C4-2B (cell line): ENCODE data around the gene TYMP.

Experiments used
- CTCF ChIP-seq: fragments of 450-650 bp; conservative IDR thresholded peaks from 2 replicates; pipeline ENCODE4 v1.5.1; 2017; ENCODE audit warnings: mild to moderate bottlenecking
- ZFX ChIP-seq: fragments of 450-650 bp; IDR thresholded peaks from 2 replicates; pipeline ENCODE4 v1.6.1; 2017

GRCh38 chr22:50529416-50529896, 356 bp downstream of the TYMP start:
- TF ChIP-seq CTCF (no peak), ZFX (no peak)
